Stimulated activated CD4-positive, alpha-beta T cell treated with anti-CD3 and anti-CD28 coated beads, Interleukin-12 subunit alpha, Interleukin-12 subunit beta, amount 100 ng/mL, for 48 hours (primary cell): ENCODE measurements around the gene INKA1.

Experiments used
- DNase-seq, 3 donors: peaks; one replicate each; pipeline ENCODE4 v3.0.0-alpha.2; 2020; ENCODE audit warnings: low read depth in 2 of 3, low spot score in 1 of 3

Gene INKA1

DNA sequence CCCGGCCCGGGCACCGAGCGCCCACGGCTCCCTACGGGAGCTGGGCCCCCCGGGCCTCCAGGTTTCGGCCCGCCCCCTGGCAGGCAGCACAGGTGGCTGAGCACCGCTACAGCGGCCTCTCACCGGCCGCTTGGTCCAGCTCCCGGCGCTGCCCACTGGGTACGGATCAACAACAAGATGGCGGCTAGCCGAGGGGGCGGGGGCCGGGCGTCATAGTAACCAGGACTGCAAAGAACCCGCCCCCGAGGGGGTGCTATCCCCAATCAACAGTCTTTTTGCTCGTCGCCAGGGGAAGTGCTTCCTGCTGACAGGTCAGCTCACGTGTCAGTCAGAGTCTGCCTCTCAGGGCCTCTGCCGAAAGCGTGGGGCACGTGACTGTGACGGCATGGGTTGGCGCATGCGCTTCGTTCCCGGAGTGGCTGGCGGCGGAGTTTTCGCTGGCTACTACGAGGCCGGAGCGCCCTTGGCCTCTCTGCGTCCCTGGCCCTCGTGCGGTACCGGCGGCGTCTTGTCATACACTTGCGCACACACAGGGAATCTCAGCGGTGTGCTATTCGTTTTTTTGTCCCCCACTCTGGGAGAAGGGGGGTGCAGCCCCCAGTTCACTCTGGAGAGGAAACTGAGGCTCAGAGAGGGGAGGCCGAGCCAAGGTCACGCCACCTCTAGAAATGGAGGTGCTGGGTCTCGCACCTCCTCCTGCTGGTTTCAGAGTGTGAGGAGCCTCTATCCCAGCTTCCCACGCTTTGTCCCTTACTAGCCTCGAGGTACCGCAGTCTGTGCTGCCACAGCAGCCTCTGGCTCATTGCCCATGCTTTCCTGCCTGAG, 16.5 kb upstream of the INKA1 start, which contains the start of gene IP6K1:
TSS of gene IP6K1 (minus strand) at position 186 of the 825 bp plus-strand sequence. CDS start 38,502 bp downstream, outside the sequence.
- DNase-seq = peak; percentile 99 to 100 (median 99)

DNA sequence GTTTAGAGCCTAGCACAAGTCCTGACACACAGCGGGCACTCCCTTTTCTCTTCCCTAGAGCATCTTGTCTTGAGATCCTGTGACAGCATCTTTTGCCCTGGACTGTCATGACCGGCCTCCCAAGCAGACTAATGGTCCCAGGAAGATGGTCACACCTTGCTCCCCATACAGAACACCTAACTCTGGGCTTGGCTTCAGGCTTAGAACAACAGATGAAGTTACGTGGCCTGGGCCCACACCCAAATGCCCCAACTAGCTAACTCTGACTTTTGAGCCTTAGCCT, 15.9 kb upstream of the INKA1 start:
- no peak for DNase-seq

DNA sequence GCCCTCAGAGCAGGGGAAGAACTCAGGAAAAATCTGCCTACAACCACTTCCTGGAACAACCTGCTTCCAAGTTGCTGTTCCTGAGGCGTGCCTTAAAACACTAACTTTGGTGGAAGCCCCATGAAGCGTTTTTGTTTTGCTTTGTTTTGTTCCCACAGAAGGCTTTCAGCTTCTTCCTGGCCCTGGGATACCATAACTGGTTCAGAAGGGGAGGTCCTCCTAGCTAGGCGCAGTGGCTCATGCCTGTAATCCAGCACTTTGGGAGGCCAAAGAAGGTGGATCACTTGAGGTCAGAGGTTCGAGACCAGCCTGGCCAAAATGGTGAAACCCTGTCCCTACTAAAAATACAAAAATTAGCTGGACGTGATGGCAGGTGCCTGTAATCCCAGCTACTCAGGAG, 15.5 kb upstream of the INKA1 start:
- no peak for DNase-seq

- no peak for DNase-seq
Observed at GRCh38 chr3:49788056-49788455, 15.0 kb upstream of the INKA1 start.

DNA sequence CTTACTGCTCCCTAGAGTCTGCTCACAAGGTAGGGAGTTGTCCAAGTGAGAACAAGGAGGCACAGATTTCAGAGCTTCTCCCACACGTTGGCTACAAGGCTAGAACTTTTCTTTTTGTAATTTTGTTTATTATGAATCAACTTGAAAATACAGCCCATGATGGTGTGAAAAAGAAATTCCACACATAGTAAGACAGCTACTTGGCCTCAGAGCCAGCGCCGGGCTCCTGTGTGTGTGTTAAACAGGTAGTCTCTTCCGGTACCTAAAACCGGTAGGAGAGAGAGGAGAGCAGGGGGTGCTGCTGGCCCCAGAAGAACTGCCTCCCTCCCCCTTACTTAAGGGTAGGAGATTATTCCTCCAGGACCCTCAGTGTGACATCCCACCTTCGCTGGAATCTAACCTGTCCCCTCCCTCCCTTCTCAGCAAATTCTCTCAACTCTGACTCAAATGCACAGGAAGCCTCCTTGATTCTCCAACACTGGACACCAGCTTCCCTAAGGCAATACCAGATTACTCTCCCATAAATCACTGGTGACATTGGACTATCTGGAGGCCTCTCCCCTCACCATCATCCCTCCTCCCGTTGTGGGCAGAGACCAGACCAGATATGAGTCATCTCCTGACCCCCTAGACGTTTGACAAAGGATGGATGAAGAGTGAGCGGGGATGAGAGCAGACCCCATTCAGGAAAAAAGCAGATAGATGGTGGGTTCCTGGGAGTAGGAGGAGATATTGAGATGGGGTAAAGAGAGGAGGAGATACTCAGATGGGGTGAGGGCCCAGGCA, 12.2 kb upstream of the INKA1 start:
- no peak for DNase-seq

- DNase-seq = no peak
Observed at GRCh38 chr3:49791571-49791970, 11.5 kb upstream of the INKA1 start.

- DNase-seq = no peak
Observed at GRCh38 chr3:49792371-49793150, 10.5 kb upstream of the INKA1 start.

DNA sequence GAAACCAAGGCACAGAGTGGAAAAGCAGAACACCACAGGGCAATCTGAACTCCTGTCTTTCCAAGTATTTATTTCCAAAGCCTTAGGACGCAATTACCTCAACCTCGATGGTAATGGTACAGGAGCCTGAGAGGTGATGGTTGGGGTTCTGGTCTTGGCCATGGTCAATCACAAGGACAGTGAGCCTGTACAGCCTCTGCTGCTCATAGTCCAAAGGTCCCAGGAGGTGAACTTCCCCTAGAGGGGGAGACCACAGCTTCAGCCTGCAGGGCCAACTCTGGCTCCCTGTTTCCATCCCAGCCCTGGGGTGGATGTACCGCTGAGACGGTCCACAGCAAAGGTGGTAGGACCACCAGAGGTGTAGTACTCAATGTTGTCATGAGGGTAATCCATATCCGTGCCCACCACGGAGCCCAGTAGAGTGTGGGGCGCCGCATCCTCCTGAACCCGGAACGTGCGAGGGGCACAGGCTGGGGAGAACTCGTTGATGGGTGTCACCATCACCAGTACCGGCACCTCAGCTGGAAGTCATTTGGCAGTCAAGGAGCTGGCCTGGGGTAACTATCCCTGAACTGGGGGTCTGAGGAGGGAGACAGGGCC, 9.5 kb upstream of the INKA1 start:
- DNase-seq = no peak

GRCh38 chr3:49794431-49794830, 8.6 kb upstream of the INKA1 start:
- DNase-seq = no peak

- DNase-seq = no peak
Observed at GRCh38 chr3:49794926-49795905, 7.8 kb upstream of the INKA1 start.

GRCh38 chr3:49799105-49799504, 4.0 kb upstream of the INKA1 start:
- DNase-seq = no peak

DNA sequence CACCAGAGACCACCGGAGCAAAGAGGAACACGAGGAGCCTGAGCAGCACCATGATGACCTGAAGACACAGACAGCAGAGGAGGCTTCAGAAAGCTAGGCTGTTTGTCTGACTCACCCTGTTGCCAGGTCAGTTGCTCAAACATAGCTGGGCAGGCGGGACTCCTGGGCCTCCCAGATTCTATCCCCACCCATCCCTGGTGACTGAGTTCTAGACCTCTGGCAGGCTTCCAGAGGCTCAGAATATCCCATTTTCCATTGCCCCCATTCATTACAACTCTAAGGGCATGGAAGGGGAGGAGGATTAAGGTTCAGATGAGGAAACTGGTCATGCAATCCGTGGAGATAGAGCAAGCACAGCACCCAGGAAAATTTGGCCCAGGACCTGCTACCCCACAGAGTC, 3.3 kb upstream of the INKA1 start, which contains the start of gene CDHR4:
TSS of gene CDHR4 (minus strand) at position 113 of the 400 bp plus-strand sequence. CDS start at position 52, 61 bp downstream.
- no peak for DNase-seq

DNA sequence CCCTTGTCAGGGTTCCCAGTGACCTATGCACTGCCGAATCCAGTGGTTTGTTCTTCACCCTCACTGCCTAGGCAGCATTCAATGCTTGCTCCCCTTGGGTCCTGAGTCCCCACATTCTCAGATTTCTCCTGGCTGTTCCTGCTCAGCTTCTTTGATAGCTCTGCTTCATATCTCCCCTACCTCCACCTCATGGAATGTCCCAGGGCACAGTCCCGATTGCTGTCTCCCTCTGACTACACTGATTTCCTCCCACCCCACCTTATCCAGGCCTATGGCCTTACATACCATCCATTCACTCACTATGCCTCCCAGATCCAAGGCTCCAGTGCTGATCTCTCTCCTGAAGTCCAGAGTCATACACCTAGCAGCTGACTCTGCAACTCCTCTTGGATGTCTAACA, 1.9 kb upstream of the INKA1 start:
- no peak for DNase-seq

DNA sequence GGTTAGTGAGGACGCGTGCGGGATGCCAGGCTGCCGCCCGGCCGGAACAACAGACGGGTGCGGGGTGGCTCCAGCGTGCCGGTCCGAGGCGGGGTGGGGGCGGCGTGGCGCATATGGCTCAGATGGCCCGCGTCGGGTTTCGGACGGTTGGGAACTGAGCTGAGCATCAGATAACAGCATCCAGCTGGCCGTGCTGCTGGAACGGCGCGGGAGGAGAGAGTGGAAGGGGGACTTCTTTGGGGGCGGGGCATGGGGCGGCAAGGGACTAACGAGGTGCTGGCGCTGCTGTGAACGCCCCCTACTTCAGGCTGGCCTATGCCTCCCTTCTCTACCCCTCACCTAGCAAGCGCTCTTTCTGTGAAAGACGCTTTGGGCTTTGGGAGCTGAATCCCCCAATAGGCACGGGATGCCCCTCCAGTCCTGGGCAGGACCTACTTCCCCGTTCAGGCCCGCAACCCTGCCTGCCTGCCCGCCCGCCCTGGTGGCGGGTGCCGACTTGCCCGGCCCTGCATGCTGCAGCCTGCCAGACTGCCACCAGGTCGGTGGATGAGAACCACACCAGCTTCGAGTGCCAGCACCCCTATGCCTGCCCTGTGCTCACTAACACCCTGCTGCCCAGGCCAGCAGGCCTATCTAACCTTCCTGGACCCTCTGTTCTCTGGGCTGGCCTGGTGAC, 542 bp downstream of the INKA1 start:
- peak in 1 of 3 donors; percentile 34 for DNase-seq

DNA sequence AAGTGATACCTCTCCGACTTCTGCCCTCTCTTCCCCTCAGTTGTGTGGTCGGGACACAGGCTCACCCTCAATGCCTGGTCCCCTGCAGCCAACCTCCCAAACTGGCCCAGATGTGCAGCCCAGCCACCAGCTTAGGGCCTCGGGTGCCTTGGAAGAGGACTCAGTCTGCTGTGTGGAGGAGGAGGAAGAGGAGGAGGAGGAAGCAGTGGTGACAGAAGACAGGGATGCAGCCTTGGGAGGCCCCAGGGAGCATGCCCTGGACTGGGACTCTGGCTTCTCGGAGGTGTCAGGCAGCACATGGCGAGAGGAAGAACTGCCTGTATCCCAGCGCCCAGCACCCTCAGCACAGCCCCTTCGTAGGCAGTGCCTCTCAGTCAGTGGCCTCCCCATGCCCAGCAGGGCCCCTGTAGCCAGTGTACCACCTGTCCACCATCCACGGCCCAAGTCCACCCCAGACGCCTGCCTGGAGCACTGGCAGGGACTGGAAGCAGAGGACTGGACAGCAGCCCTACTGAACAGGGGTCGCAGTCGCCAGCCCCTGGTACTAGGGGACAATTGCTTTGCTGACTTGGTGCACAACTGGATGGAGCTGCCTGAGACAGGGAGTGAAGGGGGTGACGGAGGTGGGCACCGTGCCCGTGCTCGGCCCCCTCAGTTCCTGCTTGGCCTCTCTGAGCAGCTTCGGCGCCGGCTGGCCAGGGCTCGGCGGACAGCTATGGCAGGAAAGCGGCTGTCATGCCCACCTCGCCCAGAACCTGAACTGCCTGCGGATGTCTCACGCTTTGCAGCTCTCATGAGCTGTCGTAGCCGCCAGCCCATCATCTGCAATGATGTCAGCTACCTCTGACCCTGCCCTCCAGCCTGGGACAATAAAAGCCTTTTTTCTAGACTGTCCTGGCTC, 1.3 kb downstream of the INKA1 start:
- no peak for DNase-seq

- no peak for DNase-seq
Observed at GRCh38 chr3:49805367-49805782, 2.3 kb downstream of the INKA1 start.

- DNase-seq = no peak
Observed at GRCh38 chr3:49805897-49806701, 3.0 kb downstream of the INKA1 start.

- DNase-seq = no peak
Observed at GRCh38 chr3:49806850-49807249, 3.8 kb downstream of the INKA1 start.
